Muscle of leg (tissue), 11 donors: ENCODE results near the gene SLC44A3. TPM values are rescaled to one million over a fixed set of nuclear protein-coding genes. Genes with fewer than 3 reads are reported as not detected.
A peak's percentile ranks its signal among the peaks of the same experiment; 100 is the strongest.
"Not testable (repeated sequence)": the region's sequence is repeated elsewhere in the genome, so short reads cannot be mapped to it uniquely, and the experiment has no call there.

ENCODE experiments used
- DNase-seq: peaks from one replicate; pipeline ENCODE4 v3.0.0; 2013
- H3K27ac ChIP-seq: one replicate; pipeline ENCODE4 v1.5.1; 2013; ENCODE audit warnings: mild to moderate bottlenecking, low read length, control low read depth
- H3K27me3 ChIP-seq: one replicate; pipeline ENCODE4 v1.6.1; 2013; ENCODE audit warnings: low read length; ENCODE audit not compliant: control insufficient read depth, insufficient read depth
- H3K36me3 ChIP-seq: one replicate; pipeline ENCODE4 v1.6.1; 2013; ENCODE audit warnings: low read length; ENCODE audit not compliant: control insufficient read depth, insufficient read depth
- H3K4me1 ChIP-seq: one replicate; pipeline ENCODE4 v1.6.1; 2013; ENCODE audit warnings: low read length; ENCODE audit not compliant: control insufficient read depth, insufficient read depth
- H3K4me3 ChIP-seq: one replicate; pipeline ENCODE4 v1.5.1; 2013; ENCODE audit warnings: low read length, control low read depth
- H3K9me3 ChIP-seq: replicated peaks from 2 replicates; pipeline ENCODE4 v1.6.1; 2013; ENCODE audit warnings: low read depth, low read length; ENCODE audit not compliant: control insufficient read depth
- WGBS: methylation state at CpG from one replicate; pipeline ENCODE4 v1.1.5; 2013; ENCODE audit warnings: missing lambda C conversion rate; ENCODE audit not compliant: insufficient coverage; 5-methylcytosine and 5-hydroxymethylcytosine counted together
- polyA plus RNA-seq, 8 donors: library from polyadenylated mRNA; unstranded; fragments of 120-200 nt; gene quantifications; one replicate each; pipeline versions ENCODE4 v1.2.1 to v1.2.3, GENCODE V29; 2013; ENCODE audit warnings: inconsistent platforms in 1 of 8, low replicate concordance in 1 of 8; ENCODE audit not compliant: insufficient read length in 8 of 8, insufficient read depth in 1 of 8
- total RNA-seq: library from RNA; stranded (reverse); fragments of 120-200 nt; gene quantifications from one replicate; pipeline ENCODE4 v1.2.4, GENCODE V29; 2013

SLC44A3 gene
- total and polyA plus RNA-seq, 9 donors, result 2.1 to 5.2 (median 3.7) TPM

DNA sequence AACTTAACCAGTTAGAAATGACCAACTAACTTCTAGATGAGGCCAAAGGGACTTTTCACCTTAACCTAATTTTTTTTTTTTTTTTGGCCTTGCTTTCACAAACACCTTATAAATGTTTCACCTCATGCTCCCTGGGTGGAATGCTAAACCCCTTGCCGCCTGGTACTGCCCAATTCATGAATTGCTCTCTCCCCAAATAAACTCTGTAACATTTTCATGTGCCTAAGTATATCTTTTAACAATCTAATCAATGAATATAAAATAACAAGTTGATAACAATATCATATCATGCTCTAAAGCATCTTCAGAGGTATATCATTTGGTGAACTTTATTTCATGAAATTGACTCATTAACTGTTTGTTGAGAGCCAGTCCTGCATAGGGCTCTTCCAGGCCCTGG lies 117.7 kb downstream of the SLC44A3 start:
- no CpG with 5 or more reads among the region's 1 CpG for WGBS
- Histone ChIP-seq H3K4me3 (no peak overlapping the region), H3K36me3 (peaks cover 4% of the 10 kb centered on the region), H3K9me3 (no peaks in the 10 kb centered on the region), H3K27ac (peak overlapping the region; percentile 82), H3K27me3 (no peaks in the 10 kb centered on the region), H3K4me1 (peaks cover 6% of the 10 kb centered on the region)
- no peak for DNase-seq

DNA sequence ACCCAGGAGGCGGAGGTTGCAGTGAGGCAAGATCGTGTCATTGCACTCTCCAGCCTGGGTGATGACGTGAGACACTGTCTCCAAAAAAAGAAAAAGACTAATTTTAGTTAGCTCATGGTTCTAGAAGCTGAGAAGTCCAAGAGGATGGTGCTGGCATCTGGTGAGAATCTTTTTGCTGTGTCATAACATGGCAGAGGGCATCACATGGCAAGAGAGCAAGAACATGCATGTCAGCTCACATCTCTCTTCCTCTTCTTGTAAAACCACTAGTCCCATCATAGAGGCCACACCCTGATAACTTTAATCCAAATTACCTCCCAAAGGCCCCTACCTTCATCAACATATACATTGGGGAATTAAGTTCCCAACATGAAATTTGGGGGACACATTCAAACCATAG lies 120.6 kb downstream of the SLC44A3 start:
- no peak for DNase-seq
- Histone ChIP-seq H3K27me3 (no peaks in the 10 kb centered on the region), H3K27ac (no peak overlapping the region), H3K9me3 (no peaks in the 10 kb centered on the region), H3K36me3 (no peaks in the 10 kb centered on the region), H3K4me1 (peaks cover 6% of the 10 kb centered on the region), H3K4me3 (no peak overlapping the region)
- 100% methylated on average over 3 of the region's 3 CpGs for WGBS

DNA sequence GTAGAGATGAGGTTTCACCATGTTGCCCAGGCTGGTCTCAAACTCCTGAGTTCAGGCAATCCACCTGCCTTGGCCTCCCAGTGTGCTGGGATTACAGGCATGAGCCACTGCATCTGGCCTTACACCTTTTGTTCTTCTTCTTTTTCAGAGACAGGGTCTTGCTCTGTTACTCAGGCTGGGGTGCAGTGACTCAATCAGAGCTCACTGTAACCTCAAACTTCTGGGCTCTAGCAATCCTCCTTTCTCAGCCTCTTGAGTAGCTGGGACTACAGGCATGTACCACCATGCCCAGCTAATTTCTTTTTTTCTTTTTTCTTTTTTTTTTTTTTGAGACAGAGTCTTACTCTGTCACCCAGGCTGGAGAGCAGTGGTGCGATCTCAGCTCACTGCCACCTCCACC lies 121.3 kb downstream of the SLC44A3 start:
- not testable (repeated sequence) for DNase-seq, H3K27ac ChIP-seq, H3K36me3 ChIP-seq, H3K27me3 ChIP-seq, H3K9me3 ChIP-seq, H3K4me1 ChIP-seq, H3K4me3 ChIP-seq
- no CpG with 5 or more reads among the region's 1 CpG for WGBS

DNA sequence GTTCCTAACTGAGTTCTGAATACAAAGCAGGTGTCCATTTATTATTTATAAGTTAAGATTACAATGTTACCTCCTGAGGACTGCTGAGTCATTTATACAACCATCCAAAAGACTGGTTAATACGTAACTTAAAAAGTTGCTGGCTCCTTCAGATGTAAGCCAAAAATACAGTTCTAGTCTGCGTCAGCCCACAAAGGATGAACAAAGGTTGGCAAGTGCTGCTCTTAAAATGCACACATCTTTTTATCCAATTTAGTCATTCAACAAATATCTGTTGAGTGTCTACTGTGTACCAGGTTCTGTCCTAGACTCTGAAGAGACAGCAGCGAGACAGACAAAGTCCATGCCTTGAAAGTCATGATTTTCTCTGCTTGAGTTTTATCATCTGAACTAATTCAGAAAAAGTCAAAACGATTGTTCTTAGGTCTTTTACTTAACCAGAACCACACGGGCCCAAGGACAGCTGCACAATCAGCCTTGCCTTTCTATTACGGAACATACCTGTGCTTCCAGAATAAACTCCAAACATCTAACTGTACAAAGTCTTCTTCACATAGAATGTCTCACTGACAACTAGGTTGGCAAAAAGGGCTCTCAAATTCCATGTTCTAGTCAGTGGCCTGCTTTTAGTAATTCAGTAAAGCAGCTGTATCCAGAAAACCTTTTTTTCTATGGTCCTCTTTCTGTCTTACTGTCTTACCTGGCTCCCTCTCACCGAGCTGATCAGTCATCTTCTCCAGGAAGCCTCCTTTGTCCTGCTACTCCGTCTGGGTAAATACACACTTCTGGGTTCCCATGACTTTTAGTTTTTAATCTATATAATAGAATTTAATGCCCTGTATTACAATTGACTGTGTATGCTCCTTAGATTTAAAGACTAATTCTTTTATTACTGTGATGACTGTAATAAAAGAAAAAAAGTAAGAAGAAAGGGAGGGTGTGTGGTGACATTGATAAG lies 122.3 kb downstream of the SLC44A3 start:
- Histone ChIP-seq H3K9me3 (no peaks in the 10 kb centered on the region), H3K27ac (no peak overlapping the region), H3K4me3 (no peak overlapping the region), H3K36me3 (no peaks in the 10 kb centered on the region), H3K27me3 (no peaks in the 10 kb centered on the region), H3K4me1 (peaks cover 11% of the 10 kb centered on the region)
- 75% methylated on average over 6 of the region's 8 CpGs for WGBS
- no peak for DNase-seq

Other genes starting within 250 kb of the SLC44A3 start
- gene CNN3, start 106.8 kb downstream of the SLC44A3 start, total RNA-seq, result 315 TPM
- gene CNN3, start 106.8 kb downstream of the SLC44A3 start, polyA plus RNA-seq, result 100 to 1,000 TPM; 294 to 507 (median 379) TPM